ENCODE measurements around the gene TBC1D8B. TPM values are rescaled to one million over a fixed set of nuclear protein-coding genes. Genes with fewer than 3 reads are reported as not detected.

The TBC1D8B gene
- total and polyA plus RNA-seq, 7 experiments from 2014 or later, result 0.24 to 2.1 (median 0.58) TPM

- peaks cover 0 to 3% (median 0%) of the 10 kb centered on the region in 5 donors for H3K27me3 Mint-ChIP-seq
Observed at GRCh38 chrX:106894392-106894909, 92.0 kb downstream of the TBC1D8B start.

GRCh38 chrX:106894978-106895452 is 92.5 kb downstream of the TBC1D8B start:
- ATAC-seq (no peak), DNase-seq (no peak)
- no peaks in the 10 kb centered on the region for H3K36me3 ChIP-seq (ENCODE audit: control insufficient read depth in 2 of 3, insufficient read depth in 3 of 3, low read length in 3 of 3)
- H3K4me3 Mint-ChIP-seq, result no peak overlapping the region
- no peaks in the 10 kb centered on the region for H3K36me3 Mint-ChIP-seq
- no peak overlapping the region for H3K4me3 ChIP-seq (ENCODE audit: low read length)
- H3K27me3 ChIP-seq (ENCODE audit: control insufficient read depth in 2 of 2, insufficient read depth in 2 of 2, low read length in 2 of 2), result no peaks in the 10 kb centered on the region
- no peaks in the 10 kb centered on the region for H3K9me3 ChIP-seq (ENCODE audit: control insufficient read depth in 2 of 3, low read length in 3 of 3)
- no peak overlapping the region for H3K27ac Mint-ChIP-seq
- H3K27ac ChIP-seq (ENCODE audit: low read depth, low read length), result no peak overlapping the region
- H3K4me1 ChIP-seq (ENCODE audit: control insufficient read depth in 2 of 2, insufficient read depth in 2 of 2, low read length in 2 of 2), result no peaks in the 10 kb centered on the region
- no peaks in the 10 kb centered on the region for H3K9me3 Mint-ChIP-seq
- no peaks in the 10 kb centered on the region for H3K4me1 Mint-ChIP-seq
- intact Hi-C loops (cut with micrococcal nuclease), result loop anchor here (1.0 to 10.0 kb wide), 8 partner anchors 58 to 1177 kb away; partner anchors contain the start of gene NCBP2L (in 1 of the 2)
- ChIA-PET CTCF (interaction anchor here (1.0 kb wide), 2 partner anchors 62 to 999 kb away, joined by 3 to 5 read pairs; no protein-coding TSS in a partner anchor), POLR2A (no interaction called here)
- peaks cover 0 to 3% (median 0%) of the 10 kb centered on the region in 5 donors for H3K27me3 Mint-ChIP-seq

More at GRCh38 chrX:106894392-106894909, 92.0 kb downstream of the TBC1D8B start:
- no peaks in the 10 kb centered on the region for H3K4me1 ChIP-seq (ENCODE audit: control insufficient read depth in 2 of 2, insufficient read depth in 2 of 2, low read length in 2 of 2)
- no peaks in the 10 kb centered on the region for H3K36me3 ChIP-seq (ENCODE audit: control insufficient read depth in 2 of 3, insufficient read depth in 3 of 3, low read length in 3 of 3)
- Mint-ChIP-seq H3K36me3 (no peaks in the 10 kb centered on the region), H3K9me3 (no peaks in the 10 kb centered on the region), H3K27ac (no peak overlapping the region), H3K4me1 (no peaks in the 10 kb centered on the region), H3K4me3 (no peak overlapping the region)
- no peaks in the 10 kb centered on the region for H3K27me3 ChIP-seq (ENCODE audit: control insufficient read depth in 2 of 2, insufficient read depth in 2 of 2, low read length in 2 of 2)
- no peaks in the 10 kb centered on the region for H3K9me3 ChIP-seq (ENCODE audit: control insufficient read depth in 2 of 3, low read length in 3 of 3)
- no peak overlapping the region for H3K4me3 ChIP-seq (ENCODE audit: low read length)
- peak; percentile 74 for ATAC-seq
- no peak overlapping the region for H3K27ac ChIP-seq (ENCODE audit: low read depth, low read length)
- intact Hi-C loops (cut with micrococcal nuclease), result loop anchor here (1.0 to 10.0 kb wide), 6 partner anchors 59 to 1000 kb away; partner anchors contain the start of gene NCBP2L (in 1 of the 2)
- ChIA-PET POLR2A (no interaction called here), CTCF (interaction anchor here (0.8 to 1.1 kb wide), 4 partner anchors 56 to 999 kb away, joined by 3 to 5 read pairs (median 4); no protein-coding TSS in a partner anchor)
- peak; percentile 13 to 57 (median 42) for DNase-seq

- no peak for ATAC-seq
- H3K9me3 ChIP-seq (ENCODE audit: control insufficient read depth in 2 of 3, low read length in 3 of 3), result no peaks in the 10 kb centered on the region
- H3K36me3 ChIP-seq (ENCODE audit: control insufficient read depth in 2 of 3, insufficient read depth in 3 of 3, low read length in 3 of 3), result no peaks in the 10 kb centered on the region
- H3K27ac Mint-ChIP-seq, result no peak overlapping the region
- no peaks in the 10 kb centered on the region for H3K36me3 Mint-ChIP-seq
- H3K4me3 ChIP-seq (ENCODE audit: low read length), result no peak overlapping the region
- intact Hi-C loops (cut with micrococcal nuclease), result loop anchor here in 1 of 2 donors (5.0 to 10.0 kb wide), 4 partner anchors 128 to 1175 kb away; no protein-coding TSS in a partner anchor
- ChIA-PET CTCF (interaction anchor here (0.6 to 1.7 kb wide), 5 partner anchors 23 to 880 kb away, joined by 3 to 6 read pairs (median 4); no protein-coding TSS in a partner anchor), POLR2A (no interaction called here)
- no peak overlapping the region for H3K4me3 Mint-ChIP-seq
- H3K27ac ChIP-seq (ENCODE audit: low read depth, low read length), result no peak overlapping the region
- DNase-seq, result no peak
- H3K27me3 Mint-ChIP-seq, result peaks cover 0 to 3% (median 0%) of the 10 kb centered on the region in 5 donors
- no peaks in the 10 kb centered on the region for H3K4me1 ChIP-seq (ENCODE audit: control insufficient read depth in 2 of 2, insufficient read depth in 2 of 2, low read length in 2 of 2)
- H3K4me1 Mint-ChIP-seq, result no peaks in the 10 kb centered on the region
- H3K9me3 Mint-ChIP-seq, result no peaks in the 10 kb centered on the region
- H3K27me3 ChIP-seq (ENCODE audit: control insufficient read depth in 2 of 2, insufficient read depth in 2 of 2, low read length in 2 of 2), result no peaks in the 10 kb centered on the region
Observed at GRCh38 chrX:106897259-106897658, 94.8 kb downstream of the TBC1D8B start.

GRCh38 chrX:106898462-106898861 is 96.0 kb downstream of the TBC1D8B start:
- H3K36me3 ChIP-seq (ENCODE audit: control insufficient read depth in 2 of 3, insufficient read depth in 3 of 3, low read length in 3 of 3), result no peaks in the 10 kb centered on the region
- no peak overlapping the region for H3K27ac ChIP-seq (ENCODE audit: low read depth, low read length)
- intact Hi-C loops (cut with micrococcal nuclease), result loop anchor here (1.0 to 10.0 kb wide), 8 partner anchors 54 to 1174 kb away; partner anchors contain the start of gene NCBP2L (in 2 of the 2)
- ChIA-PET CTCF (interaction anchor here (0.8 to 1.7 kb wide), 8 partner anchors 8 to 879 kb away, joined by 3 to 5 read pairs (median 4); no protein-coding TSS in a partner anchor), POLR2A (no interaction called here)
- peak; percentile 71 for ATAC-seq
- H3K4me1 ChIP-seq (ENCODE audit: control insufficient read depth in 2 of 2, insufficient read depth in 2 of 2, low read length in 2 of 2), result no peaks in the 10 kb centered on the region
- Mint-ChIP-seq H3K9me3 (no peaks in the 10 kb centered on the region), H3K27me3 (no peaks in the 10 kb centered on the region), H3K36me3 (no peaks in the 10 kb centered on the region), H3K4me1 (no peaks in the 10 kb centered on the region), H3K4me3 (no peak overlapping the region), H3K27ac (no peak overlapping the region)
- peak in 7 of 9 donors; percentile 5 to 42 (median 36) for DNase-seq
- no peaks in the 10 kb centered on the region for H3K27me3 ChIP-seq (ENCODE audit: control insufficient read depth in 2 of 2, insufficient read depth in 2 of 2, low read length in 2 of 2)
- H3K9me3 ChIP-seq (ENCODE audit: control insufficient read depth in 2 of 3, low read length in 3 of 3), result no peaks in the 10 kb centered on the region
- H3K4me3 ChIP-seq (ENCODE audit: low read length), result no peak overlapping the region

- H3K9me3 ChIP-seq (ENCODE audit: control insufficient read depth in 2 of 3, low read length in 3 of 3), result no peaks in the 10 kb centered on the region
- H3K27ac ChIP-seq (ENCODE audit: low read depth, low read length), result no peak overlapping the region
- Mint-ChIP-seq H3K9me3 (no peaks in the 10 kb centered on the region), H3K27ac (peak overlapping the region in 1 of 9 donors; percentile 27), H3K27me3 (no peaks in the 10 kb centered on the region), H3K4me1 (no peaks in the 10 kb centered on the region), H3K4me3 (no peak overlapping the region), H3K36me3 (no peaks in the 10 kb centered on the region)
- no peaks in the 10 kb centered on the region for H3K36me3 ChIP-seq (ENCODE audit: control insufficient read depth in 2 of 3, insufficient read depth in 3 of 3, low read length in 3 of 3)
- no peaks in the 10 kb centered on the region for H3K27me3 ChIP-seq (ENCODE audit: control insufficient read depth in 2 of 2, insufficient read depth in 2 of 2, low read length in 2 of 2)
- ChIA-PET POLR2A (no interaction called here), CTCF (interaction anchor here (0.7 to 1.3 kb wide), 4 partner anchors 7 to 61 kb away, joined by 3 to 5 read pairs (median 4); no protein-coding TSS in a partner anchor)
- DNase-seq, result no peak
- no peak overlapping the region for H3K4me3 ChIP-seq (ENCODE audit: low read length)
- no peak for ATAC-seq
- intact Hi-C loops (cut with micrococcal nuclease), result loop anchor here (2.0 to 10.0 kb wide), 5 partner anchors 54 to 1173 kb away; no protein-coding TSS in a partner anchor
- no peaks in the 10 kb centered on the region for H3K4me1 ChIP-seq (ENCODE audit: control insufficient read depth in 2 of 2, insufficient read depth in 2 of 2, low read length in 2 of 2)
Observed at GRCh38 chrX:106899276-106899675, 96.8 kb downstream of the TBC1D8B start.

GRCh38 chrX:106899841-106900240 is 97.4 kb downstream of the TBC1D8B start:
- ChIA-PET CTCF (interaction anchor here (0.7 kb wide), 1 partner anchor 12 kb away, joined by 4 read pairs; no protein-coding TSS in a partner anchor), POLR2A (no interaction called here)
- H3K4me1 Mint-ChIP-seq, result no peaks in the 10 kb centered on the region
- H3K27me3 Mint-ChIP-seq, result no peaks in the 10 kb centered on the region
- no peaks in the 10 kb centered on the region for H3K36me3 Mint-ChIP-seq
- H3K27me3 ChIP-seq (ENCODE audit: control insufficient read depth in 2 of 2, insufficient read depth in 2 of 2, low read length in 2 of 2), result no peaks in the 10 kb centered on the region
- H3K4me1 ChIP-seq (ENCODE audit: control insufficient read depth in 2 of 2, insufficient read depth in 2 of 2, low read length in 2 of 2), result no peaks in the 10 kb centered on the region
- no peaks in the 10 kb centered on the region for H3K9me3 Mint-ChIP-seq
- no peak for ATAC-seq
- peak overlapping the region in 1 of 9 donors; percentile 22 for H3K27ac Mint-ChIP-seq
- no peaks in the 10 kb centered on the region for H3K36me3 ChIP-seq (ENCODE audit: control insufficient read depth in 2 of 3, insufficient read depth in 3 of 3, low read length in 3 of 3)
- H3K4me3 Mint-ChIP-seq, result no peak overlapping the region
- H3K27ac ChIP-seq (ENCODE audit: low read depth, low read length), result no peak overlapping the region
- intact Hi-C loops (cut with micrococcal nuclease), result loop anchor here (2.0 to 10.0 kb wide), 5 partner anchors 53 to 1172 kb away; no protein-coding TSS in a partner anchor
- no peak overlapping the region for H3K4me3 ChIP-seq (ENCODE audit: low read length)
- no peak for DNase-seq
- no peaks in the 10 kb centered on the region for H3K9me3 ChIP-seq (ENCODE audit: control insufficient read depth in 2 of 3, low read length in 3 of 3)

Data from naive thymus-derived CD4-positive, alpha-beta T cell (primary cell).